Right renal pelvis (tissue), 4 donors: ENCODE measurements around the gene OASL. TPM values are rescaled to one million over a fixed set of nuclear protein-coding genes. Genes with fewer than 3 reads are reported as not detected.

Source experiments
- DNase-seq, 4 donors: peaks; one replicate each; pipeline ENCODE4 v3.0.0-alpha.2; 2013; ENCODE audit warnings: low read depth in 4 of 4, low spot score in 3 of 4, missing footprints in 1 of 4
- polyA plus RNA-seq, 4 donors: library from polyadenylated mRNA; unstranded; fragments of 120-200 nt; gene quantifications; one replicate each; pipeline ENCODE4 v1.2.1, GENCODE V29; 2013; ENCODE audit not compliant: insufficient read length in 4 of 4

OASL gene
- polyA plus RNA-seq, 4 donors = 0.13 to 0.21 (median 0.19) TPM; not detected in 1

- peak; percentile 84 to 86 (median 86) for DNase-seq
Measured at GRCh38 chr12:121015825-121016766, 22.9 kb downstream of the OASL start, which contains the start of gene C12orf43. Gene C12orf43, minus strand, starts transcription at chr12:121016487. Its CDS starts 13 bp downstream, at chr12:121016474.

DNA sequence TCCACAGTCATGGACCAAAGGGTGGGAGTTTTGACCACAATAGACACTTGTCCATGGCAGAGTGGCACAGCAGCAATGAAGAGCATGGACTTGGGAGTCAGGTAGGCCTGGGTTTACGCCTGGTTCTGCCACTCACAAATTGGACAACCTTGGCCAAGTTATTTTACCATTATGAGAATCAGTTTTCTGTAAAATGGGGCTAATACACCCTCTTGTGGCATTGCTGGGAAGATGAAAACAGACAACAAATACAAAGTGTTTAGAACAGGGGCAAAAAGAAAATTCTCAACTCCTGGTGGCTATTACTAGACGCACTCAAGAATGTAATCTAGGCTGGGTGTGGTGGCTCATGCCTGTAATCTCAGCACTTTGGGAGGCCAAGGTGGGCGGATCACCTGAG is 25.3 kb downstream of the OASL start:
- no peak for DNase-seq

- no peak for DNase-seq
Measured at GRCh38 chr12:121011820-121012219, 27.2 kb downstream of the OASL start.

DNA sequence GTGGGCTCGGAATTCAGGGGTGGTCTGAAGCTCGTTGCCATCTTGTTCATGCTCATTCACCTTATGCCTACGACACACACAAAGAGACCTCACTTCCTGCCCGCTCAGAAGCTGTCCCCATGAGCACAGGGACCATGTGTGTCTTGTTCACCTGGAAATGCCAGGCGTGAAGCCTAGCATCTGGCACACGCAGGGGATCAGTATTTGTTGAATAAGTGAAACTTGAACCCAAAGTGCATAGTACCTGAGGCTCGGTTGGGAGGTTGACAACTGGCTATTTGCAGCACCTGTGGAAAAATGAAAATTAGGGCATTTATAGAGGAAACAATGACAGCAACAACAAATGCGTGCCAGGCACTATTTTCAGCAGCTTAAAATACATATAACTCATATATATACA is 28.2 kb downstream of the OASL start:
- no peak for DNase-seq

- peak in 3 of 4 donors; percentile 31 to 36 (median 31) for DNase-seq
Measured at GRCh38 chr12:121009741-121010140, 29.3 kb downstream of the OASL start.

GRCh38 chr12:121008347-121009098 is 30.5 kb downstream of the OASL start:
- DNase-seq = no peak

DNA sequence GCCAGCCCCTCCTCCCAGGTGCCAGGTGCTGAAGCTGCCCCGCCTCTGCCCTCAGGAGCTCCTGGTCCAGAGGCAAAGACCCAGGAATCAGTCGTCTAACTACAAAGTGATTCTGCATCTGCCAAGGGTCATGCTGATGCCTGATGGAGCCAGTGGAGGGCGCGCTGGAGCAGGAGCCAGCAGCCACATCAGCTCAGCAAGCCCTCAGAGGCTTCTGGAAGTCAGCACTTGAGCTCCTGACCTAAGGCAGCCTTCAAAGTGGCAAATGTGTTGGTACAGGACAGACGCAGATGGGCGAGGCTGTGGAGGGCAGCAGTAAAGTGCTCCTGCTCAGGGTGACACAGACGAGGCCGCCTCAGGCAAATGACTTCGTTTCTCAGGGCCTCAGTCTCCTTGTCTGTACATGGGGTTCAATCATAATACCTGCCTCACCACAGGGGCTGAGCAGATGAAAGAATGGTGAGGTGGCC is 33.7 kb downstream of the OASL start:
- DNase-seq = no peak

- DNase-seq = no peak
Measured at GRCh38 chr12:121004253-121004815, 34.7 kb downstream of the OASL start.

DNA sequence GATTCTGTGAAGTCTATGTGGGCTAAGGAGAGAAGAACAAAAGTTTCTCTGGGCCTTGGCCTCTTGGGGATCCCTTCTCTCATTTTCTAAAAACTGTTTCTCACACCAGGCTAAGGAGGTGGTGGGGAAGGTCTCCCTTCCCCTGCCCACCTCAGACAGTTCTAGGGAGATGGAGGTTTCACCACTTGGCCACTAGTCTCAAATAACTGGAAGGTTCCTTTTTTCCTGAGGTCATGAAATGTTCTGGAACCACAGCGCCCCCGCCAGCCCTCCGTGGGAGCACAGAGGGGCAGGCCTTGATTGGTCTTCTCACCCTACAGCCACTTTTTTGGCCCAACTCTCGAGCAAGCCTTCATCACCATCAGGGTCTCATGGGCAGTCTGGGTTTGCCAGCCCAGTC is 35.4 kb downstream of the OASL start:
- DNase-seq = no peak

- no peak for DNase-seq
Measured at GRCh38 chr12:121001841-121002483, 37.1 kb downstream of the OASL start.

DNA sequence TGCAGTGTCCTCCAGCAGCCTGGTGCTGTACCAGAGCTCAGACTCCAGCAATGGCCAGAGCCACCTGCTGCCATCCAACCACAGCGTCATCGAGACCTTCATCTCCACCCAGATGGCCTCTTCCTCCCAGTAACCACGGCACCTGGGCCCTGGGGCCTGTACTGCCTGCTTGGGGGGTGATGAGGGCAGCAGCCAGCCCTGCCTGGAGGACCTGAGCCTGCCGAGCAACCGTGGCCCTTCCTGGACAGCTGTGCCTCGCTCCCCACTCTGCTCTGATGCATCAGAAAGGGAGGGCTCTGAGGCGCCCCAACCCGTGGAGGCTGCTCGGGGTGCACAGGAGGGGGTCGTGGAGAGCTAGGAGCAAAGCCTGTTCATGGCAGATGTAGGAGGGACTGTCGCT is 38.0 kb downstream of the OASL start:
- no peak for DNase-seq

DNA sequence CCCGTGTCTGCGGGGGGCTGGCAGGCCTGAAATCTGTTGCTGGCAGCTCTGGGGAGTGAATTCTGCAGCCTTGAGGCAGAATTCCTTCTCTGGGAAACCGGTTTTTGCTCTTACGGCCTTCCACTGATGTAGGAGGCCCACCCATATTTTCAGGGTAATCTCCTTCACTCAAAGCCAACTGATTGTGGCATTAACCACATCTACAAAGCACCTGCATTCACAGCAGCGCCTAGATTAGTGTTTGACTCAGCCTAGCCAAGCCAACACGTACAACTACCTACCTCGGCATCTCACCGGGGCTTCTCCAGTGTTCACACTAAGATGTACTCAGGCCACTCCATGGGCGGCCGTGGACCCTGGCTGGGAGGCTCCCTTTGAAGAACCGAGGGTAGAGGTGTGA is 38.5 kb downstream of the OASL start:
- no peak for DNase-seq

GRCh38 chr12:120999191-121000120 is 39.6 kb downstream of the OASL start:
- no peak for DNase-seq

DNA sequence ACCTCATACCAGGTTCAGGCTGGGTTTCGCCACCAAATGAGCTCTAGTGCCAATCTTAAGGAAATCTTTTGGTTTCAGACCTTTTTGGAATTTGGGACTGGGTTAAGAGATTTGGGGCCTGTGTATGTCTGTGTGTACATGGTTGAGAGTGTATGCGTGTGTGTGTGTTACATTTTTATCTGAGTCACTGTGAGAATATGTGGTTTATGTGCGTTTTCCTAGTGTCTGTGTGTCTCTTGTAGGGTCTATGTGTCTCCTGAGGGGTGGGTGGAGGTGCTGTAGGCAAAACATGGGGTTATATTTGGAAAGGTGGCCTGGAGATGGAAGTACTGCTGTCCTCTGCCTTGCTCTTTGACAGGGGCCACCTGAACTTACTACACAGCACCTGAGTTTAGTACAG is 40.6 kb downstream of the OASL start:
- no peak for DNase-seq

DNA sequence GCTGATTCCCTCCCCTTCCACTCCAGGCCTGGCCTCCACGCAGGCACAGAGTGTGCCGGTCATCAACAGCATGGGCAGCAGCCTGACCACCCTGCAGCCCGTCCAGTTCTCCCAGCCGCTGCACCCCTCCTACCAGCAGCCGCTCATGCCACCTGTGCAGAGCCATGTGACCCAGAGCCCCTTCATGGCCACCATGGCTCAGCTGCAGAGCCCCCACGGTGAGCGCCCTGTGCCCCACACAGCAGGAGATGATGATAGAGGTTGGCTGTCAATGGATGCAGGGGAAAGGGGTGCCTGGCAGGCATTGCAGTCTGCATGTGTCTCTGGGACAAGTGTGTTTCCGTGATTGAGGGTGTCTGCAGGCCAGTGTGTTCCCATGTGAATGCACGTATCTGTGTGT is 41.6 kb downstream of the OASL start:
- no peak for DNase-seq

DNA sequence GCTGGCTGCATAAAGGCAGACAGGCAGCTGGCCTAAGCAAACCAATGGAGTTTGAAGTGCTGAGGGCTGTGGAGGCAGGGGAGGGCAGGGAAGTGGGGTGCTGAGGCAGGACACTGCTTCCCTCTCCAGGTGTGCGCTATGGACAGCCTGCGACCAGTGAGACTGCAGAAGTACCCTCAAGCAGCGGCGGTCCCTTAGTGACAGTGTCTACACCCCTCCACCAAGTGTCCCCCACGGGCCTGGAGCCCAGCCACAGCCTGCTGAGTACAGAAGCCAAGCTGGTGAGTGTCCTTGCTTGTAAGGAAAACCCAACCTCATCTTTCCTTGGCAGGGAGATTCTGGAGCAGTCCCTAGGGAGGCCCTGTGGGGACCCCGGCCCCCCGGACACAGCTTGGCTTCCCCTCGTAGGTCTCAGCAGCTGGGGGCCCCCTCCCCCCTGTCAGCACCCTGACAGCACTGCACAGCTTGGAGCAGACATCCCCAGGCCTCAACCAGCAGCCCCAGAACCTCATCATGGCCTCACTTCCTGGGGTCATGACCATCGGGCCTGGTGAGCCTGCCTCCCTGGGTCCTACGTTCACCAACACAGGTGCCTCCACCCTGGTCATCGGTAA is 42.8 kb downstream of the OASL start:
- no peak for DNase-seq

- DNase-seq = no peak
Measured at GRCh38 chr12:120994589-120995337, 44.3 kb downstream of the OASL start.

- no peak for DNase-seq
Measured at GRCh38 chr12:120994059-120994458, 45.0 kb downstream of the OASL start.
